A549 (cell line): Measurements from ENCODE around the gene ANKRD33. TPM values are rescaled to one million over a fixed set of nuclear protein-coding genes. Genes with fewer than 3 reads are reported as not detected.

Experiments
- ATAC-seq, 2 experiments: fragments of 200-7000 bp in 1 of 2; fragments of >200 bp in 1 of 2; cut with Nextera tagmentation in 1 of 2; cut with Tn5 transposase in 1 of 2; 3 replicates each; pipeline versions ENCODE4 v1.8.0 to v1.9.1; 2018 to 2020; ENCODE audit warnings: mild to moderate bottlenecking in 1 of 2, moderate library complexity in 1 of 2
- CTCF ChIA-PET: fragments of 300-600 bp; sonication (Branson Sonifier 250); formaldehyde crosslinking; extraction: SDS; loops from one replicate; lab custom pipeline; 2021; ENCODE audit warnings: antibody characterized with exemption, inconsistent platforms; lab: Yijun Ruan, JAX
- POLR2A ChIA-PET: fragments of 350-600 bp; formaldehyde crosslinking; extraction: SDS; loops from one replicate; lab custom pipeline; 2021; ENCODE audit warnings: antibody characterized with exemption, inconsistent platforms; lab: Yijun Ruan, JAX
- DNase-seq, 2 experiments: peaks; one replicate each; pipeline versions ENCODE4 v3.0.0 to v3.0.0-alpha.2; 2011 to 2016; ENCODE audit warnings: low read depth in 1 of 2, low spot score in 1 of 2
- FAIRE-seq: peaks from 2 replicates; lab custom pipeline; 2011; peaks lifted over from hg19 to GRCh38; lab: Jason Lieb, UNC
- H3K27ac ChIP-seq, 2 experiments: fragments of >200 bp; sonication (Bioruptor Twin); formaldehyde crosslinking; 3 replicates each; pipeline ENCODE4 v1.5.1; 2016 to 2017
- H3K4me1 ChIP-seq: fragments of >200 bp; sonication (Bioruptor Twin); formaldehyde crosslinking; 3 replicates; pipeline ENCODE4 v1.6.1; 2016
- H3K4me2 ChIP-seq: fragments of >200 bp; sonication (Bioruptor Twin); formaldehyde crosslinking; 3 replicates; pipeline ENCODE4 v1.6.1; 2016
- H3K4me3 ChIP-seq: fragments of >200 bp; sonication (Bioruptor Twin); formaldehyde crosslinking; 3 replicates; pipeline ENCODE4 v1.5.1; 2016
- H3K9me3 ChIP-seq: fragments of >200 bp; sonication (Bioruptor Twin); formaldehyde crosslinking; 3 replicates; pipeline ENCODE4 v1.6.1; 2016
- BHLHE40 ChIP-seq: IDR thresholded peaks from 2 replicates; pipeline ENCODE4 v1.6.1; 2012; ENCODE audit warnings: low read depth, low read length, inconsistent platforms
- EHF ChIP-seq: fragments of 250-450 bp; sonication (Bioruptor Pico); IDR thresholded peaks from 2 replicates; pipeline ENCODE4 v1.5.0; 2020; ENCODE audit warnings: mild to moderate bottlenecking
- EHMT2 ChIP-seq: fragments of 200-600 bp; sonication (generic); IDR thresholded peaks from 2 replicates; pipeline ENCODE4 v1.6.1; 2016; ENCODE audit warnings: antibody characterized with exemption, low read depth, mild to moderate bottlenecking, moderate library complexity
- ESRRA ChIP-seq: fragments of 150-350 bp; IDR thresholded peaks from 2 replicates; pipeline ENCODE4 v1.6.1; 2014; ENCODE audit warnings: mild to moderate bottlenecking, low read length, borderline replicate concordance
- HDAC2 ChIP-seq: fragments of 200-600 bp; sonication (generic); IDR thresholded peaks from 2 replicates; pipeline ENCODE4 v1.6.1; 2016
- HOXB13 ChIP-seq: fragments of 250-450 bp; sonication (Bioruptor Pico); IDR thresholded peaks from 2 replicates; pipeline ENCODE4 v1.5.0; 2020; ENCODE audit warnings: low read depth, mild to moderate bottlenecking, moderate library complexity
- MAFK ChIP-seq: fragments of 450-650 bp; IDR thresholded peaks from 2 replicates; pipeline ENCODE4 v1.6.1; 2014; ENCODE audit not compliant: partially characterized antibody
- RFX5 ChIP-seq: fragments of 450-650 bp; IDR thresholded peaks from 2 replicates; pipeline ENCODE4 v1.7.1; 2014; ENCODE audit warnings: antibody characterized with exemption, mild to moderate bottlenecking, moderate library complexity
- RNF2 ChIP-seq: fragments of 200-600 bp; sonication (generic); IDR thresholded peaks from 2 replicates; pipeline ENCODE4 v1.6.1; 2016; ENCODE audit warnings: low read depth, mild to moderate bottlenecking, antibody characterized with exemption, moderate library complexity, borderline replicate concordance
- SREBF2 ChIP-seq: fragments of 450-650 bp; IDR thresholded peaks from 2 replicates; pipeline ENCODE4 v1.6.1; 2014; ENCODE audit warnings: mild to moderate bottlenecking, moderate library complexity
- TP53 ChIP-seq: fragments of 250-450 bp; sonication (Bioruptor Pico); IDR thresholded peaks from 2 replicates; pipeline ENCODE4 v1.5.0; 2021; ENCODE audit warnings: mild to moderate bottlenecking, moderate library complexity
- ZC3H11A ChIP-seq: fragments of 450-650 bp; IDR thresholded peaks from 2 replicates; pipeline ENCODE4 v1.6.1; 2014; ENCODE audit warnings: antibody characterized with exemption, mild to moderate bottlenecking
- ZNF302 ChIP-seq: fragments of 250-450 bp; sonication (Bioruptor Pico); IDR thresholded peaks from 2 replicates; pipeline ENCODE4 v1.9.0; 2021; ENCODE audit warnings: inconsistent platforms, mild to moderate bottlenecking, moderate library complexity
- WGBS: methylation state at CpG from one replicate; pipeline ENCODE4 v1.1.6; 2017; ENCODE audit errors: missing lambda C conversion rate; 5-methylcytosine and 5-hydroxymethylcytosine counted together
- polyA plus RNA-seq, 4 experiments: library from polyadenylated mRNA; depleted of rRNA in 3 of 4; stranded (reverse); fragments of >200 nt; fragmentation: RNase III in 1 of 4; extraction: RNeasy Plus Mini Kit Qiagen cat#74134 plus additional on column Dnase treatment in 1 of 4; gene quantifications; 2 replicates in 3 of 4; 3 replicates in 1 of 4; pipeline ENCODE4 v1.2.3, GENCODE V29; 2011 to 2017
- TF ChIP-seq, protein P1 (sequence below): fragments of 250-450 bp; sonication (Bioruptor Pico); IDR thresholded peaks from 2 replicates; pipeline ENCODE4 v1.5.0; 2021; ENCODE audit warnings: mild to moderate bottlenecking, moderate library complexity, borderline replicate concordance
- TF ChIP-seq, protein P2 (sequence below): fragments of 200-600 bp; sonication (generic); IDR thresholded peaks from 2 replicates; pipeline ENCODE4 v1.6.1; 2016; ENCODE audit warnings: antibody characterized with exemption, mild to moderate bottlenecking, moderate library complexity
- TF ChIP-seq, protein P3 (sequence below): fragments of 150-350 bp; IDR thresholded peaks from 2 replicates; pipeline ENCODE4 v1.6.1; 2014; ENCODE audit warnings: low read depth, mild to moderate bottlenecking, low read length
- TF ChIP-seq, protein P4 (sequence below): fragments of >200 bp; sonication (Bioruptor Twin); formaldehyde crosslinking; IDR thresholded peaks from 3 replicates; pipeline ENCODE4 v1.5.1; 2016

ANKRD33 gene
- polyA plus RNA-seq, 2 of the 4 experiments (the other 2 are of a cell fraction): not detected

DNA sequence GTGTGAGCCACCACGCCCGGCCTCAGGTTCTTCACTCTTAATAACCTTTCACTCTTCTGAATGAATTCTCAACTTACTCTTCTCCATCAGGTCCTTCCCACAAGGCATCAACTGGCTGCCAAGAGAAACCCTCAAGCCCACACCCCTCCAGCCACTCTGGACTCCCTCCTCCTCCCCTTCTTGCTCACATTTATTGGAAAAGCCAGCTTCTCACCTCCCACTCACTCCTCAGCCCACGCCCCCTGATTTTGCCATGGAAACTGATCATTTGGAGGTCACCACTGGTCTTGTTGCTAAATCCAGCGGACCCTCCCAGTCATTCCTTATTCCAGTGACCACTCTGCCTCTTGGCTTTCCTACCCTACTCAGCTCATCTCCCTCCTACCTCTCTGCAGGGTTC is 46.2 kb downstream of the ANKRD33 start (continued):
- TF ChIP-seq, protein P1, sequence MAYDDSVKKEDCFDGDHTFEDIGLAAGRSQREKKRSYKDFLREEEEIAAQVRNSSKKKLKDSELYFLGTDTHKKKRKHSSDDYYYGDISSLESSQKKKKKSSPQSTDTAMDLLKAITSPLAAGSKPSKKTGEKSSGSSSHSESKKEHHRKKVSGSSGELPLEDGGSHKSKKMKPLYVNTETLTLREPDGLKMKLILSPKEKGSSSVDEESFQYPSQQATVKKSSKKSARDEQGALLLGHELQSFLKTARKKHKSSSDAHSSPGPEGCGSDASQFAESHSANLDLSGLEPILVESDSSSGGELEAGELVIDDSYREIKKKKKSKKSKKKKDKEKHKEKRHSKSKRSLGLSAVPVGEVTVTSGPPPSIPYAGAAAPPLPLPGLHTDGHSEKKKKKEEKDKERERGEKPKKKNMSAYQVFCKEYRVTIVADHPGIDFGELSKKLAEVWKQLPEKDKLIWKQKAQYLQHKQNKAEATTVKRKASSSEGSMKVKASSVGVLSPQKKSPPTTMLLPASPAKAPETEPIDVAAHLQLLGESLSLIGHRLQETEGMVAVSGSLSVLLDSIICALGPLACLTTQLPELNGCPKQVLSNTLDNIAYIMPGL (CRISPR knock-in tag): no peak
- TF ChIP-seq ZC3H11A (no peak), EHMT2 (no peak), RFX5 (no peak)

DNA sequence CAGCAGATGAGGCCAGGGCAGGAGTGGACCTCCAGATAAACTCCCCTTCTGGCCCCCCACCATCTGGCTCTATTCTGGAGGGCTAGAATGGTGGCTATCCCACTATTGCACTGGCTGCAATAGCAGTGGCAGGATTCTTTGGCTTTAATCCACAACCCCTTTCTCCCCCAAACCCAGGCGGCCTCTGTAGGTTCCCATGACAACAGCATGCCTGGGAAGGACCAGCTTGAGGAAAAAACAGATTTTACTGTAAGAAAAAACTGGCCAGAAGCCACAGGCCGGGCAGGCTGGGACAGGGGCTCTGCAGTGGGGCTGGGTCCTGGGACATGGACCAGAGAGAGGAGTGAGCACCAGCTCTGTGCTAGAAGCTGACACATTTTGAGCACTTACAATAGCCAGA is 50.0 kb downstream of the ANKRD33 start:
- no peak overlapping the region for H3K27ac ChIP-seq
- 48% methylated on average over 2 of the region's 2 CpGs for WGBS
- CTCF ChIA-PET: interaction anchor here (0.7 to 9.1 kb wide), 4 partner anchors 15 to 46 kb away, joined by 3 to 69 read pairs (median 3); no protein-coding TSS in a partner anchor
- H3K4me1 ChIP-seq: no peaks in the 10 kb centered on the region
- no peak for TF ChIP-seq RNF2
- TF ChIP-seq, protein P2, sequence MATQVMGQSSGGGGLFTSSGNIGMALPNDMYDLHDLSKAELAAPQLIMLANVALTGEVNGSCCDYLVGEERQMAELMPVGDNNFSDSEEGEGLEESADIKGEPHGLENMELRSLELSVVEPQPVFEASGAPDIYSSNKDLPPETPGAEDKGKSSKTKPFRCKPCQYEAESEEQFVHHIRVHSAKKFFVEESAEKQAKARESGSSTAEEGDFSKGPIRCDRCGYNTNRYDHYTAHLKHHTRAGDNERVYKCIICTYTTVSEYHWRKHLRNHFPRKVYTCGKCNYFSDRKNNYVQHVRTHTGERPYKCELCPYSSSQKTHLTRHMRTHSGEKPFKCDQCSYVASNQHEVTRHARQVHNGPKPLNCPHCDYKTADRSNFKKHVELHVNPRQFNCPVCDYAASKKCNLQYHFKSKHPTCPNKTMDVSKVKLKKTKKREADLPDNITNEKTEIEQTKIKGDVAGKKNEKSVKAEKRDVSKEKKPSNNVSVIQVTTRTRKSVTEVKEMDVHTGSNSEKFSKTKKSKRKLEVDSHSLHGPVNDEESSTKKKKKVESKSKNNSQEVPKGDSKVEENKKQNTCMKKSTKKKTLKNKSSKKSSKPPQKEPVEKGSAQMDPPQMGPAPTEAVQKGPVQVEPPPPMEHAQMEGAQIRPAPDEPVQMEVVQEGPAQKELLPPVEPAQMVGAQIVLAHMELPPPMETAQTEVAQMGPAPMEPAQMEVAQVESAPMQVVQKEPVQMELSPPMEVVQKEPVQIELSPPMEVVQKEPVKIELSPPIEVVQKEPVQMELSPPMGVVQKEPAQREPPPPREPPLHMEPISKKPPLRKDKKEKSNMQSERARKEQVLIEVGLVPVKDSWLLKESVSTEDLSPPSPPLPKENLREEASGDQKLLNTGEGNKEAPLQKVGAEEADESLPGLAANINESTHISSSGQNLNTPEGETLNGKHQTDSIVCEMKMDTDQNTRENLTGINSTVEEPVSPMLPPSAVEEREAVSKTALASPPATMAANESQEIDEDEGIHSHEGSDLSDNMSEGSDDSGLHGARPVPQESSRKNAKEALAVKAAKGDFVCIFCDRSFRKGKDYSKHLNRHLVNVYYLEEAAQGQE: no peak
- TF ChIP-seq TP53: no peak
- no peak for TF ChIP-seq SREBF2
- no peak for TF ChIP-seq ZNF302 (CRISPR knock-in tag)
- H3K4me2 ChIP-seq: no peak overlapping the region
- H3K4me3 ChIP-seq: no peak overlapping the region
- ATAC-seq (no peak; a peak in 1 of 6 replicates), DNase-seq (no peak), FAIRE-seq (no peak)
- no peaks in the 10 kb centered on the region for H3K9me3 ChIP-seq
- POLR2A ChIA-PET: no interaction called here

DNA sequence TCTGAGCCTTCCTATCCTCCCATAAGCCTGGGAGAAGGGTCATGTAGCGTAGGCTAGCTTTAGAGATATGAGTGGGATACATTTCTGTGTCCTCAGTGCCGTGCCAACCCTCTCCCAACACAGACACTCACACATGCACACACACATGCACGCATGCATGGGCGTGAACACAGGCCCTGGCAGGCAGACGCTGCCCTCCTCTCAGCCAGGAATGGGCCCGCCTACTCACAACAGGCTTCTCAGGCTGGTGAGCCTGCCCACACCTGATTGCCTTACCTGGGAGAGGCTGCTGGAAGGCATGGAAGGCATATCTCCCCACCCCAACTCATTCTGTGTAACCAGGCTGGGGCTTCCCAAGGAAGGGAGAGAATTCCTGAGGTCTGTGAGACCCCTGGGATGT is 50.8 kb downstream of the ANKRD33 start:
- Histone ChIP-seq H3K4me2 (no peak overlapping the region), H3K9me3 (peaks cover 1% of the 10 kb centered on the region; the same call in 1 of the 3 replicates), H3K27ac (no peak overlapping the region), H3K4me1 (no peaks in the 10 kb centered on the region), H3K4me3 (no peak overlapping the region)
- 74% methylated on average over 6 of the region's 6 CpGs for WGBS
- TF ChIP-seq BHLHE40 (no peak), HOXB13 (CRISPR knock-in tag) (no peak), EHMT2 (no peak)
- TF ChIP-seq, protein P3, sequence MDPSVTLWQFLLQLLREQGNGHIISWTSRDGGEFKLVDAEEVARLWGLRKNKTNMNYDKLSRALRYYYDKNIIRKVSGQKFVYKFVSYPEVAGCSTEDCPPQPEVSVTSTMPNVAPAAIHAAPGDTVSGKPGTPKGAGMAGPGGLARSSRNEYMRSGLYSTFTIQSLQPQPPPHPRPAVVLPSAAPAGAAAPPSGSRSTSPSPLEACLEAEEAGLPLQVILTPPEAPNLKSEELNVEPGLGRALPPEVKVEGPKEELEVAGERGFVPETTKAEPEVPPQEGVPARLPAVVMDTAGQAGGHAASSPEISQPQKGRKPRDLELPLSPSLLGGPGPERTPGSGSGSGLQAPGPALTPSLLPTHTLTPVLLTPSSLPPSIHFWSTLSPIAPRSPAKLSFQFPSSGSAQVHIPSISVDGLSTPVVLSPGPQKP: no peak
- ChIA-PET POLR2A (no interaction called here), CTCF (interaction anchor here (0.7 to 9.1 kb wide), 4 partner anchors 12 to 119 kb away, joined by 3 to 69 read pairs (median 3); no protein-coding TSS in a partner anchor)
- FAIRE-seq: no peak
- ATAC-seq: no peak
- no peak for DNase-seq

DNA sequence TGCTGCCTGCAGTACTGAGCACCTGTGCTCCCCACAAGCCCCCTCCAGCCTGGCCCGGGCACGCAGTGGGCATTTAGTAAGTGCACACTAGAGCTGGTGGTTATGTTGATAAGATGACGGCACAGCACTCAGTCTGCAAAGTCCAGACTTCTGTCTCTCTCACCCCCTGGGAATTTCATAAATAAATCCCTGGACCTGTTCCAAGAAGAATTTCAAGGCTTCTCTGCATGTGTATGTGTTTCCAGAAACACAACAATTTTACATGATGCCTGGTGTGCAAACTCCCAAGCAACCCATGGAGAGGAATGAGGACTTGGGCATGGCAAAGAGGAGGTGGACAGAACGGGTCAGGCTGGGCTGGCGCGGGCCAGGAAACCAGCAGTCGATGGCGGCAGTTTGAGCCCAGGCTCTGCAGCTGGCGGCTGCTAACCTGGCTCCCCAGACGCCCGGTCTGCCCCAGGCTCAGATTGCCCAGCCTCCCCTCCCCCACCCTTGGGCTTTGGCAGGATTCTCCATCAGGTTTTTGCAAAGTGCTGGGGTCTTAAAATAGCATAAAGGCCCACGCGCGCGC is 53.2 kb downstream of the ANKRD33 start:
- no peak overlapping the region for H3K4me2 ChIP-seq
- ChIA-PET CTCF (interaction anchor here (1.0 to 9.1 kb wide), 5 partner anchors 9 to 30 kb away, joined by 3 to 69 read pairs (median 5); no protein-coding TSS in a partner anchor), POLR2A (no interaction called here)
- no peak for FAIRE-seq
- TF ChIP-seq EHF (CRISPR knock-in tag): no peak
- TF ChIP-seq TP53: no peak
- no peak for TF ChIP-seq MAFK
- TF ChIP-seq HDAC2: no peak
- no peak for TF ChIP-seq SREBF2
- TF ChIP-seq, protein P4, sequence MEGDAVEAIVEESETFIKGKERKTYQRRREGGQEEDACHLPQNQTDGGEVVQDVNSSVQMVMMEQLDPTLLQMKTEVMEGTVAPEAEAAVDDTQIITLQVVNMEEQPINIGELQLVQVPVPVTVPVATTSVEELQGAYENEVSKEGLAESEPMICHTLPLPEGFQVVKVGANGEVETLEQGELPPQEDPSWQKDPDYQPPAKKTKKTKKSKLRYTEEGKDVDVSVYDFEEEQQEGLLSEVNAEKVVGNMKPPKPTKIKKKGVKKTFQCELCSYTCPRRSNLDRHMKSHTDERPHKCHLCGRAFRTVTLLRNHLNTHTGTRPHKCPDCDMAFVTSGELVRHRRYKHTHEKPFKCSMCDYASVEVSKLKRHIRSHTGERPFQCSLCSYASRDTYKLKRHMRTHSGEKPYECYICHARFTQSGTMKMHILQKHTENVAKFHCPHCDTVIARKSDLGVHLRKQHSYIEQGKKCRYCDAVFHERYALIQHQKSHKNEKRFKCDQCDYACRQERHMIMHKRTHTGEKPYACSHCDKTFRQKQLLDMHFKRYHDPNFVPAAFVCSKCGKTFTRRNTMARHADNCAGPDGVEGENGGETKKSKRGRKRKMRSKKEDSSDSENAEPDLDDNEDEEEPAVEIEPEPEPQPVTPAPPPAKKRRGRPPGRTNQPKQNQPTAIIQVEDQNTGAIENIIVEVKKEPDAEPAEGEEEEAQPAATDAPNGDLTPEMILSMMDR: no peak
- no peak for TF ChIP-seq ESRRA
- no peak overlapping the region for H3K4me3 ChIP-seq
- H3K27ac ChIP-seq: no peak overlapping the region
- WGBS: 89% methylated on average over 15 of the region's 15 CpGs
- no peak for ATAC-seq
- no peak for DNase-seq
- peaks cover 15% of the 10 kb centered on the region for H3K9me3 ChIP-seq
- no peaks in the 10 kb centered on the region for H3K4me1 ChIP-seq
